ENCODE results near the gene PLAC8L1.

DNA sequence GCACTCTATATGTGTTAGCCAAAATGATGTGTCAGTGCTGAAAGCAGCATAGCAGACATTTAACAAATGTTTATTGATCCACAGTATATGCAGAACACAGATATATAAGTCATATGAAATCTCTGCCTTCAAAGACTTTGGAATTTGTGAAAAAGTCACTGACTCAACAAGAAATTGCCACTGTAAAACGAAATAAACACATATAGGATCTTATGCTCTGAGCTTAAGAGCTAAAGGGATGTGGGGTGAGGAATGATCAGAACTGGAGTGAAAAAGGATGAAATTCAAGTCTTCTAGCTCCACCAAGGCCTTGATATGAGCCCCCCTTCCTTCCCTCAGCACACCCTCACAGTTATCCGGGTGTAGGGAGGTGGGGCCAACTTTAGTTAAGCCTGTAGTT is 49.9 kb downstream of the PLAC8L1 start:
- TF ChIP-seq TAF1 (IDR thresholded peaks at IDR 0.05; ENCODE audit: low read depth, low read length) (no peak), POLR2A (IDR thresholded peaks at IDR 0.05; ENCODE audit: low read depth, low read length) (no peak)

Measured in GM12891 (cell line).